Measurements from ENCODE around the gene TFEB.

TFEB gene

GRCh38 chr6:41721414-41721813 is 14.0 kb downstream of the TFEB start:
- DNase-seq, result no peak

GRCh38 chr6:41720783-41721182 is 14.6 kb downstream of the TFEB start:
- no peak for DNase-seq

- DNase-seq, result no peak
These were observed 15.2 kb downstream of the TFEB start for GRCh38 chr6:41720262-41720620.

GRCh38 chr6:41719436-41720261 is 15.8 kb downstream of the TFEB start:
- no peak for DNase-seq

- no peak for DNase-seq
These were observed 16.6 kb downstream of the TFEB start for GRCh38 chr6:41718828-41719227.

GRCh38 chr6:41717392-41717736 is 18.0 kb downstream of the TFEB start:
- no peak for DNase-seq

GRCh38 chr6:41716516-41717391 is 18.7 kb downstream of the TFEB start:
- no peak for DNase-seq

GRCh38 chr6:41715795-41716515 is 19.5 kb downstream of the TFEB start:
- no peak for DNase-seq

- DNase-seq, result no peak
These were observed 20.7 kb downstream of the TFEB start for GRCh38 chr6:41714556-41715273.

GRCh38 chr6:41713650-41714291 is 21.6 kb downstream of the TFEB start:
- no peak for DNase-seq

- DNase-seq, result no peak
These were observed 22.2 kb downstream of the TFEB start for GRCh38 chr6:41713159-41713649.

GRCh38 chr6:41712651-41713103 is 22.7 kb downstream of the TFEB start:
- DNase-seq, result no peak

- no peak for DNase-seq
These were observed 23.9 kb downstream of the TFEB start for GRCh38 chr6:41711323-41712038.

- no peak for DNase-seq
These were observed 26.0 kb downstream of the TFEB start for GRCh38 chr6:41709375-41709774.

GRCh38 chr6:41708856-41709255 is 26.6 kb downstream of the TFEB start:
- no peak for DNase-seq

- DNase-seq, result peak; percentile 21
These were observed 27.7 kb downstream of the TFEB start for GRCh38 chr6:41707565-41708200.

GRCh38 chr6:41706876-41707564 is 28.4 kb downstream of the TFEB start:
- no peak for DNase-seq

- DNase-seq, result peak; percentile 48
These were observed 29.2 kb downstream of the TFEB start for GRCh38 chr6:41705996-41706835.

GRCh38 chr6:41705311-41705995 is 30.0 kb downstream of the TFEB start:
- no peak for DNase-seq

Measured in activated T-cell treated with anti-CD3 and anti-CD28 coated beads for 4 hours (primary cell).